ENCODE results near the gene LY6G5C. TPM values are rescaled to one million over a fixed set of nuclear protein-coding genes. Genes with fewer than 3 reads are reported as not detected.

LY6G5C gene
- total and polyA plus RNA-seq, 9 of the 15 experiments (the other 6 are each of a cell fraction or from before 2014, with no cell fraction given) = 0.10 to 0.67 (median 0.46) TPM; not detected in 4

- TF ChIP-seq YY1 (IDR thresholded peaks at IDR 0.05; ENCODE audit: borderline replicate concordance in 1 of 3, control insufficient read depth in 1 of 3, extremely low read depth in 1 of 3, insufficient read depth in 3 of 3, insufficient read length in 1 of 3, insufficient replicate concordance in 2 of 3, low read depth in 1 of 3, low read length in 2 of 3) (peak in 2 of 3 experiments; percentile 9 to 56), GABPA (tag; conservative IDR thresholded peaks at IDR 0.05; ENCODE audit: low read depth) (no peak), SUPT5H (IDR thresholded peaks at IDR 0.05) (peak; percentile 65), MAX (CRISPR knock-in tag; IDR thresholded peaks at IDR 0.05) (peak; percentile 79; the same call in 1 of the 2 replicates), NR2C1 (IDR thresholded peaks at IDR 0.05) (no peak), NR2C1 (tag; IDR thresholded peaks at IDR 0.05) (no peak), ZNF518B (CRISPR knock-in tag; IDR thresholded peaks at IDR 0.05) (no peak), ATF3 (IDR thresholded peaks at IDR 0.05) (no peak), ATF3 (CRISPR knock-in tag; conservative IDR thresholded peaks at IDR 0.05) (peak; percentile 85), NCOA6 (IDR thresholded peaks at IDR 0.05) (no peak), DACH1 (IDR thresholded peaks at IDR 0.05; ENCODE audit: partially characterized antibody) (no peak), E4F1 (CRISPR knock-in tag; IDR thresholded peaks at IDR 0.05; ENCODE audit: borderline replicate concordance) (no peak), CREM (IDR thresholded peaks at IDR 0.05; ENCODE audit: low read depth) (no peak)
Observed at GRCh38 chr6:31663961-31664789, 16.7 kb downstream of the LY6G5C start (continued).
